GM18951 (cell line): Measurements from ENCODE around the gene AGER.

Source experiments
- POLR2A ChIP-seq: IDR thresholded peaks from 4 replicates; pipeline ENCODE4 v1.6.1; 2011; ENCODE audit warnings: mild to moderate bottlenecking; ENCODE audit not compliant: insufficient read length, insufficient read depth; ENCODE audit errors: extremely low read depth
- in situ Hi-C: fragments of 300-500 bp; cut with MboI; formaldehyde crosslinking; loops from one replicate; pipeline ENCODE4 v1.12.0; 2022; ENCODE audit warnings: low sequenced_read_pairs, mixed read lengths, inconsistent platforms; ENCODE audit not compliant: unreplicated experiment

Gene AGER

GRCh38 chr6:32177788-32178546 is 6.1 kb downstream of the AGER start, which contains the start of gene RNF5:
TSS of gene RNF5 (plus strand) at chr6:32178405. CDS start at chr6:32178512, 107 bp downstream.
- TF ChIP-seq POLR2A: peak; percentile 40
- in situ Hi-C loops: no loop called here

GRCh38 chr6:32177183-32177787 is 6.8 kb downstream of the AGER start:
- TF ChIP-seq POLR2A: peak; percentile 45
- in situ Hi-C loops: no loop called here

- in situ Hi-C loops: no loop called here
- TF ChIP-seq POLR2A: no peak
Measured at GRCh38 chr6:32176476-32177182, 7.4 kb downstream of the AGER start.

- in situ Hi-C loops: no loop called here
- TF ChIP-seq POLR2A: peak; percentile 67
Measured at GRCh38 chr6:32175711-32176475, 8.2 kb downstream of the AGER start, which contains the start of gene AGPAT1. TSS of gene AGPAT1 (minus strand) at chr6:32176084. CDS start at chr6:32171496, 4,588 bp downstream.

- no peak for TF ChIP-seq POLR2A
- in situ Hi-C loops: no loop called here
Measured at GRCh38 chr6:32175322-32175710, 8.7 kb downstream of the AGER start.

- no peak for TF ChIP-seq POLR2A
- in situ Hi-C loops: no loop called here
Measured at GRCh38 chr6:32174416-32174815, 9.6 kb downstream of the AGER start.

- no peak for TF ChIP-seq POLR2A
- in situ Hi-C loops: no loop called here
Measured at GRCh38 chr6:32173051-32173727, 10.9 kb downstream of the AGER start.

- in situ Hi-C loops: no loop called here
Measured at GRCh38 chr6:32171234-32171633, 12.8 kb downstream of the AGER start.

GRCh38 chr6:32170294-32170693 is 13.8 kb downstream of the AGER start:
- TF ChIP-seq POLR2A: no peak
- in situ Hi-C loops: no loop called here

More at GRCh38 chr6:32171234-32171633, 12.8 kb downstream of the AGER start:
- no peak for TF ChIP-seq POLR2A

GRCh38 chr6:32168807-32169591 is 15.1 kb downstream of the AGER start:
- in situ Hi-C loops: no loop called here
- no peak for TF ChIP-seq POLR2A

GRCh38 chr6:32168350-32168749 is 15.7 kb downstream of the AGER start:
- no peak for TF ChIP-seq POLR2A
- in situ Hi-C loops: no loop called here
